Small intestine (tissue), 7 donors: ENCODE measurements around the gene CDH22. TPM values are rescaled to one million over a fixed set of nuclear protein-coding genes. Genes with fewer than 3 reads are reported as not detected.

Experiments used
- DNase-seq, 2 donors: peaks; one replicate each; pipeline versions ENCODE4 v3.0.0 to v3.0.0-alpha.2; 2013
- FAIRE-seq: peaks from 2 replicates; lab custom pipeline; 2012; peaks lifted over from hg19 to GRCh38; lab: Jason Lieb, UNC
- H3K27ac ChIP-seq, 3 donors: one replicate each; pipeline ENCODE4 v1.5.1; 2013; ENCODE audit warnings: low read length in 2 of 3, mild to moderate bottlenecking in 2 of 3, control low read depth in 1 of 3, inconsistent platforms in 1 of 3, low read depth in 1 of 3, moderate library complexity in 1 of 3
- H3K27me3 ChIP-seq, 3 donors: one replicate each; pipeline ENCODE4 v1.6.1; 2013; ENCODE audit warnings: low read length in 3 of 3, inconsistent platforms in 1 of 3; ENCODE audit not compliant: control insufficient read depth in 3 of 3, insufficient read depth in 3 of 3
- H3K36me3 ChIP-seq, 3 donors: one replicate each; pipeline ENCODE4 v1.6.1; 2013; ENCODE audit warnings: low read length in 3 of 3, inconsistent platforms in 1 of 3, low read depth in 1 of 3, mild to moderate bottlenecking in 1 of 3, moderate library complexity in 1 of 3; ENCODE audit not compliant: control insufficient read depth in 3 of 3, insufficient read depth in 2 of 3
- H3K4me1 ChIP-seq, 3 donors: one replicate each; pipeline ENCODE4 v1.6.1; 2013; ENCODE audit warnings: low read length in 2 of 3, inconsistent platforms in 1 of 3, low read depth in 1 of 3, mild to moderate bottlenecking in 1 of 3, moderate library complexity in 1 of 3; ENCODE audit not compliant: control insufficient read depth in 3 of 3, insufficient read depth in 2 of 3
- H3K4me3 ChIP-seq, 3 donors: one replicate each; pipeline ENCODE4 v1.5.1; 2013; ENCODE audit warnings: low read length in 3 of 3, control low read depth in 1 of 3, inconsistent platforms in 1 of 3, low read depth in 1 of 3, mild to moderate bottlenecking in 1 of 3, moderate library complexity in 1 of 3
- H3K9me3 ChIP-seq, 2 donors: one replicate each; pipeline ENCODE4 v1.6.1; 2013; ENCODE audit warnings: low read depth in 1 of 2, low read length in 1 of 2; ENCODE audit not compliant: control insufficient read depth in 2 of 2, insufficient read depth in 1 of 2
- WGBS, 3 donors: extraction: QIAGEN DNeasy Blood & Tissue Kit; methylation state at CpG; one replicate each; pipeline ENCODE4 v1.1.7; 2013; 5-methylcytosine and 5-hydroxymethylcytosine counted together
- polyA plus RNA-seq, 4 donors: library from polyadenylated mRNA; stranded (reverse) in 3 of 4; unstranded in 1 of 4; fragments of 200-250 nt in 3 of 4; fragments of 120-200 nt in 1 of 4; gene quantifications; one replicate each; pipeline versions ENCODE4 v1.2.1 to v1.2.3, GENCODE V29; 2013
- donor health status: healthy with polysubstance abuse.
- donor health status: control.
- donor health status: control.
- donor health status: Bipolar disorder and iron deficiency.
- donor health status: healthy.

CDH22 gene
- polyA plus RNA-seq, 4 donors, result 0.03 to 0.84 TPM; not detected in 2

DNA sequence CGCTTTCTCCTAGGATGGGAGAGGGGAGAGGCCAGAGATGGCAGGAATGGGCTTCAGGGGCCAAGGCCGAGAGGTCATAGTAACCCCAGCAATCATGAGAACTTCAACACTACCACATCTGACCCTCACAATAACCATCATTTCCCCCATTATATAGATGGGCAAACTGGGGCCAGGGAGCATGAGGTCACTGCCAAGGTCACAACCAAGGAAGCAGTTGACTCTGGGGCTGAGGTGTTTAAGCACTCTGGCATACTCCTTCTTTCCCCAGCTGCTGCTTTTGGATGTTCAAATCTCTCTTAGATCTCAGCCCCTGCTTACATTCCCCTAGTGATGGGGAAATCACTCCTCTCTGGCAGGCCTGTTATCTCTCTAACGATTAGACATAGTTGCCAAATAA lies 39.6 kb downstream of the CDH22 start:
- Histone ChIP-seq H3K27me3 (peaks cover 0 to 32% (median 12%) of the 10 kb centered on the region in 3 donors), H3K27ac (no peak overlapping the region), H3K9me3 (peaks cover 0 to 6% of the 10 kb centered on the region in 2 donors), H3K36me3 (no peaks in the 10 kb centered on the region), H3K4me1 (no peaks in the 10 kb centered on the region), H3K4me3 (no peak overlapping the region)
- DNase-seq, result no peak
- FAIRE-seq, result no peak
- 64 to 70% (median 66%) methylated on average over 3 of the region's 3 CpGs for WGBS, 3 donors

DNA sequence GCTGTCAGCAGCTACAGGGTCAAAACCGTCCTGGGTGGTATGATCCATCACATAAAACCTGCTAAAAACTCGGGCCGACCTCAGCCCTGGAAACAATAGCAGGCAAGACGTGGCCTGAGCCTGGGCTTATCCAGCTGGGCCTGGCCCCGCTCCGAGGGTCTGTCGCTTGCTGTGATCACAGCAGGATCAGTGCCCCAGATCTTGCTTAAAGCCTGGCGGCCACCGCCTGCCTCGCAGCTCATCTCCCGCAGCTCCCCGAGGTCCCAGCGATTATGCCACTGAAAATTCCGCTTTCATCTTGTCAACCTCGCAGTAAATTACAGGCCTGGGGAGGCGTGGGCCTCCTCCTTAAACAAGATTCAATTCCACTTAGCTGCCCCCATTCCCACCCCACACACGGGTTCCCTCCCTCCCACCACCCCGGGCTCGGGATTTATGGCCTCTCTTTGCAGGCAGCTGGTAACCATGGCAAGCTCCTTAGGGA lies 40.1 kb downstream of the CDH22 start:
- H3K27ac ChIP-seq, result no peak overlapping the region
- no peak for DNase-seq
- WGBS, 3 donors, result 12 to 15% (median 15%) methylated on average over 19 of the region's 19 CpGs
- no peak for FAIRE-seq
- no peak overlapping the region for H3K4me3 ChIP-seq
- no peaks in the 10 kb centered on the region for H3K4me1 ChIP-seq
- peaks cover 0 to 28% (median 10%) of the 10 kb centered on the region in 3 donors for H3K27me3 ChIP-seq
- H3K9me3 ChIP-seq, result peaks cover 0 to 6% of the 10 kb centered on the region in 2 donors
- no peaks in the 10 kb centered on the region for H3K36me3 ChIP-seq

DNA sequence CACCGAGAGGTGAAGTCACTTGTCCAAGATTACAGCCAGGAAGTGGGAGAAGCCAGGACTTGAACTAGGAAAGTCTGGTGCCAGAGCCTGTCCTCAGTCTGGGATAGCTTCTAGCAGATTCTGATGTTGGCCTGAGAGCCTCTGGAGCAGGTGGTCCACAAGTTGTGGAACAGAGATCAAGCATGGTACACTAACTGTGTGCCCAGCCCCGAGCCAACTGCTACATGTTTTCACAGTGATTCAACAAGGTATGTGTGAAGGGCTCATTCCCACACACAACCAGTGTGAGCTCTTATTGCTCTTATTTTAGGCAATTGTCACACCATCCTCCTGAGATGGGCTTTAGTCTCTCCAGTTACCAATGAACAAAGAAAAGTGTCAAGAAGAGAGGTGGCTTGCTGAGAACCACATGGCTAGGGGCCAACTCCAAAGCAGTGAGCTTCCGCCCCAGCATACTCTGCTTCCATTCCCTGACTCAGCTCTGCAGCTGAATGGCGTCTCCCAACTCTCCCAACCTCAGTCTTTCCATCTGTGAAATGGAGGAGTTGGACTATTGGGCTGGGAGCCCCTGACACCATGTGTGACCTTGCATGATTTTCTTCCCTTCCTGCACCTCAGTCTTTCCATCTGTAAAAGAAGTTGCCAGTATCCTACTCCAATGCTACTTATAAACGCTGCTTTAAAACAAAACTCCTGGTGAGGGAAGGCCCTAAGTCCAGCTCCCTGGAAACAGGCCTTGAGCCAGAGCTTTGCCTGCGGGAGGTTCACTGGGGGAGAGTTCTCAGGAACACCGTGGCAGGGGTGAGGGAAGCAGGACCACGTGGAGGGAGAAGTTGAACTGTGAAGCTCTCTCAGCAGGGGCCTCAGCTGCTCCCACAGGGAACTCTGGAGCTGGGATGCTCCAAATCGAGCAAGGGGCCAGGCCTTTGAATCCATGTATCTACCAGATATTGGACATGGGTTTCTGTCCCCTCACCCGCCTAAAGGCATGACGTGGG lies 40.9 kb downstream of the CDH22 start:
- no peak for FAIRE-seq

DNA sequence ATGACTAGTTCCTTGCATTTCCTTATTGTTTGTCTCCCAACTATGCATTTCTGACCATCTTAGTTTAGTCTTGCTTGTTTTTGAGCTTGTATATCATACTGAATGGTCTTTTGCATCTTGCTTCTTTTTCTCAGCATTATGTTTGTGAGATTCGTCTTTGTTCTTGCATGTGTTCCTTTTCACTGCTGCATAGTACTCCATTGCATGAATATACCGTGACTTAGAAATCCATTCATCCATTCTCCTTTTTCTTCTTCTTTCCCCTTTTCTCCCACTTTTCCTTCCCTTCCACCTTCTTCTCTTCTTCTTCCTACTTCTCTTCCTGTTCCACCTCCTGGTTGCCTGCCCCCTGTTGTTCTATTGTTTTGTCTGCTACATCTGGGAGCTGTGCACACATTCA lies 42.8 kb downstream of the CDH22 start:
- Histone ChIP-seq H3K36me3 (no peaks in the 10 kb centered on the region), H3K4me1 (no peaks in the 10 kb centered on the region), H3K27me3 (peaks cover 0 to 23% (median 5%) of the 10 kb centered on the region in 3 donors), H3K27ac (no peak overlapping the region), H3K9me3 (no peaks in the 10 kb centered on the region), H3K4me3 (no peak overlapping the region)
- FAIRE-seq, result no peak
- no peak for DNase-seq
- 91 to 96% (median 92%) methylated on average over 2 of the region's 2 CpGs for whole genome bisulfite sequencing, 3 donors

More for the DNA sequence above, 40.9 kb downstream of the CDH22 start:
- H3K27ac ChIP-seq, result no peak overlapping the region
- H3K9me3 ChIP-seq, result peaks cover 0 to 4% of the 10 kb centered on the region in 2 donors
- H3K4me3 ChIP-seq, result no peak overlapping the region
- no peak for DNase-seq
- H3K27me3 ChIP-seq, result peaks cover 0 to 28% (median 8%) of the 10 kb centered on the region in 3 donors
- WGBS, 3 donors, result 35 to 51% (median 38%) methylated on average over 11 of the region's 11 CpGs
- H3K4me1 ChIP-seq, result no peaks in the 10 kb centered on the region
- H3K36me3 ChIP-seq, result no peaks in the 10 kb centered on the region

DNA sequence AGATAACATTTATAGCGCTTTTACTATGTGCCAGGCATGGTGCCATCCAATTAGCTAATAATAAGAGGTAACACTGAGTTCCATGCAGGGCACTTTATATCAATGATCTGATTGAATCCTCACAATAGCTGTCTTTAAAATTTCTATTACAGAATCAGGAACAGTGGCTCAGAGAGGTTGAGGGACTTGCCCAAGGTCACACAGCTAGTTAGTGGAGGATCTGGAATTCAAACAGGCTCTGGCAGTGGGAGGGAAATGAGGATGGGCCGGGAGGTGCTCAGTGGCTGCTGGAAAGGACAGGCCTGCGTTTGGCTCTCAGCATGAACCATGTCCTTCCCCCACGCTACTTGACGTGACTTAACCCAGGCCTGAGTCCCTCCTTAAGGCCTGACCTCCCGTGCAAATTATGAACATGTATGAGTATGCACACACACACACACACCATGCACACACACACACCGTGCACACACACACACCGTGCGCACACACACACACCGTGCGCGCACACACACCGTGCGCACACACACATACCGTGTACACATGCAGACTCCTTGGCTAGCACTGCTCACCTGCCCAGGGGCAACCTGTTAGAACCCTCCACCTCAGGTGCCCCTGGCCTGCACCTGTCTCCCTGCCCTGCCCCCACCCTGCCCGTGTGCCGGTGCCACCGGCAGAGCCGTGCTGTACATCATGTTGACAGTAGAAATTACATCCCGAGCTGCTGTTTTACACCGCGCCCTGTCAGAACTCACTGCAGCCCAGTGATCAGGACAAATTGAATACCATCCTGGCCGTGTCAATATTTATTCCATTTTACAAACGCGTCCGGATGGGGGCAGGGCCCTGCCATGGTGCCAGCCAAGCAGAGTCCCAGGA lies 43.7 kb downstream of the CDH22 start:
- Histone ChIP-seq H3K4me3 (no peak overlapping the region), H3K27me3 (peaks cover 0 to 15% (median 9%) of the 10 kb centered on the region in 3 donors), H3K27ac (no peak overlapping the region), H3K4me1 (no peaks in the 10 kb centered on the region), H3K36me3 (no peaks in the 10 kb centered on the region), H3K9me3 (no peaks in the 10 kb centered on the region)
- WGBS, 3 donors, result 69 to 77% (median 72%) methylated on average over 26 of the region's 26 CpGs
- no peak for DNase-seq
- FAIRE-seq, result no peak

DNA sequence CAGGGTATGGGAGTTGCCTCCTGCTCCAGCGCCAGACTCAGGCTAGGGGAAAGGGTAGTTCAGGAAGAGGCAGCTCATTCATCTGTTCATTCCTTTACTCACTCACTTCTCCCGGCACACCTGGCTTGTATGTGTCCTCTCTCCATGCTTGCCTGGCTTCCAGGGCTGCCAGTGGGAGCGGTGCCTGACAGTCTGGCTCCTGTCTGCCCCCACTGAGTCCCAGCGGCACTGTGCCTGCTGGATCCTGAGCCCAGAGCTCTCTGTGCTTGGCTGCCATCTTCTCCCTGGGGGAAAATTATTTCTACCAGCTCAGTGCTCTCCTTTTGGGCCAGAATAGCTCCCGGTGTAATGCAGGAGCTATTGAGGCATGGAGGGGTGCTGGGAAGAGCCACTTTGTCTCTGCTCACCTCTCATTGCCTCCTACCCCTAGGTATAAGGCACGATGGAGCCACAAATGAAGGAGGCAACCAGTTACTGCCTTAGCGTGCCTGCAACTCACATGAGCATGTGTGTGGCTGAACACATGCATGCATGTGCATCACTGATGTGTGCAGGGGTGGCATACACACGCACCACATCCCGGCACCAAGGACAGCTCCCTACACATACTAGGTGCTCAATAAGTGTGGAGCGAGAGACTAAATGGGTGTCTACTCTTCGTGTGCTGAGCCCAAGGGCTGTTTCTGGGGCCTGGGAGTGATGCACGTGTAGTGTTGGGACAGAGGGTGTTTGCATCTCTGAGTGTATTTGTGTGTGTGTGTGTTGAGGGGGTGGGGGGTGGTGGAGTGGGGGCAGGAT lies 46.6 kb downstream of the CDH22 start:
- no peaks in the 10 kb centered on the region for H3K9me3 ChIP-seq
- no peaks in the 10 kb centered on the region for H3K36me3 ChIP-seq
- no peak for FAIRE-seq
- no peak overlapping the region for H3K27ac ChIP-seq
- peaks cover 0 to 11% (median 10%) of the 10 kb centered on the region in 3 donors for H3K27me3 ChIP-seq
- no peak overlapping the region for H3K4me3 ChIP-seq
- no peak for DNase-seq
- no peaks in the 10 kb centered on the region for H3K4me1 ChIP-seq
- WGBS, 3 donors, result 67 to 74% (median 72%) methylated on average over 12 of the region's 12 CpGs

DNA sequence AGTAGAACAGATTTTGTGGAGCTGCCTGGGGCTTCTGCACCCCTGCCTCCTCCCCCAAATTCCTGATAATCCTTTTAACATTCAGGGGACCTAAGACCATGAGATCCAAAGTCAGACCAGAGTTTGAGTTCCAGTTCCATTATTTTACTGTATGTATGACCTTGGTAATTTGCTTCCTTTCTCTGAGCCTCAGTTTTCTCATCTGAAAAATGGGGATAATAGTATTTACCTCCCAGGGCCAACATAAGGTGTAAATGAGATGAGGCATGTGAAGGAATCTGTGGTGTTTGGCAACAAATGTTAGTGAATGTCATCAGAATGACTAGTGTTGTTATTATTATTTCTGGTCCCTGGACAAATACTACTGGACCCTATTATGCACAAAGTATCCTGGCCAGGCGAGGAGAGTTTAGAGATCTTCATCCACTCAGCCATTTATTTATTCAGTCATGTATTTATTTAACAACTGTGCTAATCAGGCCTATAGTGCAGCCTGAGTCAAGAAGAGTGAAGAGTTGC lies 47.3 kb downstream of the CDH22 start:
- WGBS, 3 donors, result 52 to 64% (median 59%) methylated on average over 1 of the region's 1 CpG
- Histone ChIP-seq H3K4me3 (no peak overlapping the region), H3K36me3 (no peaks in the 10 kb centered on the region), H3K9me3 (no peaks in the 10 kb centered on the region), H3K4me1 (no peaks in the 10 kb centered on the region), H3K27ac (no peak overlapping the region), H3K27me3 (peaks cover 0 to 10% (median 10%) of the 10 kb centered on the region in 3 donors)
- DNase-seq, result no peak
- no peak for FAIRE-seq
